Epithelial cell of proximal tubule (primary cell): ENCODE measurements around the gene CLRN3. TPM values are rescaled to one million over a fixed set of nuclear protein-coding genes. Genes with fewer than 3 reads are reported as not detected.

ENCODE experiments used
- DNase-seq: peaks from one replicate; pipeline ENCODE4 v3.0.0-alpha.2; 2011; ENCODE audit warnings: low read depth
- H3K4me3 ChIP-seq: 2 replicates; pipeline ENCODE4 v1.5.1; 2011; ENCODE audit warnings: low read depth, mild to moderate bottlenecking, low read length
- total RNA-seq: library from RNA; depleted of rRNA; stranded (reverse); fragments of >200 nt; gene quantifications from 2 replicates; pipeline ENCODE4 v1.2.3, GENCODE V29; 2015
- TF ChIP-seq, protein P1 (sequence below): conservative IDR thresholded peaks from 2 replicates; pipeline ENCODE4 v1.5.1; 2012; ENCODE audit warnings: low read depth, mild to moderate bottlenecking, low read length

CLRN3 gene
- total RNA-seq, 1 donor from 2014 or later: not detected

DNA sequence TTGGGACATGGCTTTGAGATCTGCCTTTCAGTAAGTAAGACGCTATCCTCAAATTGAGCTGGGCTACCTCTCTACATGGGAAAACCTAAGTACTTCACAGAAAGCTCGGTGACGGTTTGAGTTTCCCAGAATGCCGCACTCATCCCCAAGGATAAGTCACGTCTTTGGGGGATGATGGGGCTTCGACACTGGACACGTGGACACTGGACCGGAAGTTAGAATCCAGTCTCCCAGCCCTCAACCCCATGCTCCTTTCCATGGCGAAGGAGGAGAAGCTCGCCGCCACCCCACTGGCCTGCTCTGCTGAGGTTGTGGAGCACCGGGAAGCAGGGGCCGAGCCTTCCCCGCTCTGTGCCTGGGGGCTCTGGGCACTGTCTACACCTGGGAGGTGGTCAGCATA lies 41.6 kb upstream of the CLRN3 start:
- no peak overlapping the region for H3K4me3 ChIP-seq
- no peak for DNase-seq
- TF ChIP-seq, protein P1, sequence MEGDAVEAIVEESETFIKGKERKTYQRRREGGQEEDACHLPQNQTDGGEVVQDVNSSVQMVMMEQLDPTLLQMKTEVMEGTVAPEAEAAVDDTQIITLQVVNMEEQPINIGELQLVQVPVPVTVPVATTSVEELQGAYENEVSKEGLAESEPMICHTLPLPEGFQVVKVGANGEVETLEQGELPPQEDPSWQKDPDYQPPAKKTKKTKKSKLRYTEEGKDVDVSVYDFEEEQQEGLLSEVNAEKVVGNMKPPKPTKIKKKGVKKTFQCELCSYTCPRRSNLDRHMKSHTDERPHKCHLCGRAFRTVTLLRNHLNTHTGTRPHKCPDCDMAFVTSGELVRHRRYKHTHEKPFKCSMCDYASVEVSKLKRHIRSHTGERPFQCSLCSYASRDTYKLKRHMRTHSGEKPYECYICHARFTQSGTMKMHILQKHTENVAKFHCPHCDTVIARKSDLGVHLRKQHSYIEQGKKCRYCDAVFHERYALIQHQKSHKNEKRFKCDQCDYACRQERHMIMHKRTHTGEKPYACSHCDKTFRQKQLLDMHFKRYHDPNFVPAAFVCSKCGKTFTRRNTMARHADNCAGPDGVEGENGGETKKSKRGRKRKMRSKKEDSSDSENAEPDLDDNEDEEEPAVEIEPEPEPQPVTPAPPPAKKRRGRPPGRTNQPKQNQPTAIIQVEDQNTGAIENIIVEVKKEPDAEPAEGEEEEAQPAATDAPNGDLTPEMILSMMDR: no peak

- no peak overlapping the region for H3K4me3 ChIP-seq
- DNase-seq: no peak
- TF ChIP-seq, protein P1: no peak
Measured at GRCh38 chr10:127933271-127933670, 40.5 kb upstream of the CLRN3 start.

GRCh38 chr10:127932521-127933270 lies 40.0 kb upstream of the CLRN3 start:
- no peak for DNase-seq
- no peak overlapping the region for H3K4me3 ChIP-seq
- TF ChIP-seq, protein P1: no peak

DNA sequence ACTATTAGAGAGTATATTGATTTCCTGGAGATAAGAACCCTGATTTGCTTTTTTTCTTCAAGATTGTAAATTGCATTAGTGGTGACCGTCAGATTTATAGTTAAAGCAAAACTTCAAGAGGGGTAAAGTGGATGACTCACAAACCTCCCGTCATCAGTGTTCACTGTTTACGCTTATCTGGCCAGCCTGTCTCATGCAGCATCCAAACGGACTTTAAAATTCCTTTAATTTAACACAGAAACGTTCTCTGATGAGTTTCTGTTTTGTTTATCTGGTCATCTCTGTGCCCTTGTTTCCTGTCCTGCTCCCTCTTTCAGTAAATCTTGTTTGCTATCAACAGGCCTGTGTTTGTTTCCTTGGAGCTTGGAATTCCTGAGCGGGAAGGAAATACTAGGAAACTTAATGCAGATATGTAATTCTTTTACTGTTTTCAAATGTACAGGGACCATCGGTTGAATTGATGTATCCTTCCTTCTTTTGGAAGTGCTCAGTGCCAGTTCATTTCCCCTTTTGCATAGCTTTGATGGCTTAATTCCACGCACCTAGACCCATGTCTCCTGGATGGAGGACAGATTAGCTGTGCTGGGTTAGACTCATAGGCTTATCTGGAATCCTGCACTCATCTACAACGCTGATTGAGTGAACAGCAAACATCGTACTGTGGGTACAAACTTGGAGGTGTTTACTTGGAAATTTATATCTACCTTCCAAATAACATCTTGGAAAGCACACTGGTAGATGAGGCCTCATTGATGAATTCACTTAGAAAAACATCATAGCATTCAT lies 35.5 kb upstream of the CLRN3 start:
- H3K4me3 ChIP-seq: no peak overlapping the region
- TF ChIP-seq, protein P1: no peak
- DNase-seq: no peak

DNA sequence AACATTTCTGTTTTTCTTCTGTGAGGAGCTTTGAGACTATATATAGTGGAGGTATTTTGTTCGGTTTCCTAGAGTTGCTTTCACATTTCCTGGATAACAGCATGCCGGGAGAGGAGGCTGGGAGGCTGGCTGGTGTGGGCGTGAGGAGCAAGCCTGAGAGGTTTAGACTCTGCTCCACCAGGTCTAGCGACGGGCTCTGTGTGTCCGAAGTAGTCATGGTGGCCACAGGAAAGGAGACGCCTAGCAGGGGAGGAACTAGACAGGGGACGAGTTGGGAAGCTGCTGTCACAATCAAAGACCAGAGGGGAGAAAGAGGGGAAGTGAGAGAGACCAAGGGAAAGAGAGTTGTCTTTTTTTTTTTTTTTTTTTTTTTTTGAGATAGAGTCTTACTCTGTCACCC lies 33.7 kb upstream of the CLRN3 start:
- TF ChIP-seq, protein P1: no peak
- no peak overlapping the region for H3K4me3 ChIP-seq
- DNase-seq: no peak

GRCh38 chr10:127925471-127926207 lies 32.9 kb upstream of the CLRN3 start:
- no peak for DNase-seq
- TF ChIP-seq, protein P1: no peak
- H3K4me3 ChIP-seq: no peak overlapping the region
